Adrenal gland (tissue), 12 donors: Measurements from ENCODE around the gene GSG1L2. TPM values are rescaled to one million over a fixed set of nuclear protein-coding genes. Genes with fewer than 3 reads are reported as not detected.
"Not testable (repeated sequence)": the region's sequence is repeated elsewhere in the genome, so short reads cannot be mapped to it uniquely, and the experiment has no call there.

Experiments used
- DNase-seq, 7 donors: peaks; one replicate each; pipeline ENCODE4 v3.0.0-alpha.2; 2019 to 2020
- H3K27ac ChIP-seq, 5 donors: fragments of 200-600 bp; sonication (generic) in 4 of 5; 1 replicate in 3 of 5; 2 replicates in 2 of 5; pipeline versions ENCODE4 v1.5.1 to v1.8.0; 2016 to 2020; ENCODE audit warnings: mild to moderate bottlenecking in 1 of 5
- H3K27me3 ChIP-seq: fragments of 200-600 bp; 2 replicates; pipeline ENCODE4 v1.8.0; 2021
- H3K36me3 ChIP-seq, 2 donors: fragments of 200-600 bp; replicated peaks in 1 of 2; 1 replicate in 1 of 2; 2 replicates in 1 of 2; pipeline versions ENCODE4 v1.5.1 to v1.8.0; 2018 to 2022
- H3K4me1 ChIP-seq, 2 donors: fragments of 200-600 bp; replicated peaks in 1 of 2; 1 replicate in 1 of 2; 2 replicates in 1 of 2; pipeline versions ENCODE4 v1.5.1 to v1.8.0; 2018 to 2021
- H3K4me3 ChIP-seq, 4 donors: fragments of 200-600 bp; sonication (generic) in 3 of 4; one replicate each; pipeline ENCODE4 v1.5.1; 2016 to 2018
- H3K9me3 ChIP-seq, 3 donors: fragments of 200-600 bp; sonication (generic) in 1 of 3; replicated peaks in 1 of 3; 1 replicate in 2 of 3; 2 replicates in 1 of 3; pipeline versions ENCODE4 v1.5.1 to v1.8.0; 2016 to 2021
- CTCF ChIP-seq, 6 experiments: fragments of 450-650 bp in 4 of 6; fragments of 200-600 bp in 2 of 6; sonication (generic) in 1 of 6; IDR thresholded peaks; 1 replicate in 5 of 6; 2 replicates in 1 of 6; pipeline versions ENCODE4 v1.5.1 to v1.8.0; 2016 to 2021; ENCODE audit warnings: antibody characterized with exemption in 6 of 6, mild to moderate bottlenecking in 2 of 6, moderate library complexity in 1 of 6
- POLR2A ChIP-seq, 2 donors: fragments of 450-650 bp; IDR thresholded peaks; one replicate each; pipeline ENCODE4 v1.6.1; 2017; ENCODE audit warnings: antibody characterized with exemption in 2 of 2, mild to moderate bottlenecking in 2 of 2, moderate library complexity in 1 of 2
- WGBS, 4 donors: extraction: QIAGEN DNeasy Blood & Tissue Kit in 2 of 4; methylation state at CpG; one replicate each; pipeline versions ENCODE4 v1.1.5 to v1.1.7; 2013 to 2017; 5-methylcytosine and 5-hydroxymethylcytosine counted together
- intact Hi-C, 2 donors: fragments of 100-400 bp; cut with DNase I; formaldehyde crosslinking; loops; one replicate each; pipeline versions ENCODE4 v1.14.1 to v1.15.0; 2022 to 2023
- polyA plus RNA-seq, 3 donors: library from polyadenylated mRNA; stranded (reverse); fragments of 200-250 nt in 2 of 3; fragments of 350-450 nt in 1 of 3; fragmentation: Illumina TruSeq in 1 of 3; extraction: RNeasy Lipid Tissue Mini Kit (QIAGEN cat#74804) in 1 of 3; gene quantifications; one replicate each; pipeline ENCODE4 v1.2.3, GENCODE V29; 2013 to 2014
- total RNA-seq, 9 donors: library from RNA; depleted of rRNA in 4 of 9; stranded (reverse); fragments of >200 nt in 4 of 9; fragments of 120-200 nt in 1 of 9; fragmentation: NEBNext Ultra II Directional in 1 of 9; extraction: Animal tissue kit (Norgen Biotek cat#: 25700) in 1 of 9; gene quantifications; one replicate each; pipeline versions ENCODE4 v1.1.0 to v1.2.4, GENCODE V29; 2013 to 2023
- donor health status: healthy with polysubstance abuse.
- donor health status: Bipolar disorder and iron deficiency.
- donor health status: DM: yes; HTN: yes; CAD: no.
- donor health status: DM: no; HTN: no; CAD: no.
- donor health status: DM: no; HTN: no; CAD: no.
- donor health status: DM: yes; HTN: yes; CAD: no.

GSG1L2 gene
- total and polyA plus RNA-seq, 12 donors, result not detected

DNA sequence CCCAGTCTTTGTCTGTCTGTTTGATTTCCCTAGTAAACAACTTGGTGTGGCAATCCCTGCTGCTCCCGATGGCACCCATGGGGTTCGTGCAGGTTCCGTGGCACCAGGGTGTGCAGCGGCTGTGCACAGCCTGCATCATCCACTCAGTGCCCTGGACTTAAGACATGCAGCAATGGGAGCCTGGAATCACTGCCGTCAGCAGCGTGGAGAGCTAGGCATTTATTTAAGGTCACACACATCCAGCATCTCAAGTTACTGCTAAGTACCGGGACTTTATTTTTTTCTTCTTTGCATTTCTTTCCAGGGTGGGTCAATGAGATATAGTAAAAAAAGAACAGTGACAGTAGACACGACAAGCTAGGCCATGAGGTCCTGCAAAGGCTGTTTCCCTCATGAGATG is 33.3 kb downstream of the GSG1L2 start:
- Histone ChIP-seq H3K27me3 (no peaks in the 10 kb centered on the region), H3K4me1 (no peaks in the 10 kb centered on the region), H3K27ac (no peak overlapping the region), H3K36me3 (no peaks in the 10 kb centered on the region), H3K9me3 (no peaks in the 10 kb centered on the region), H3K4me3 (no peak overlapping the region)
- intact Hi-C loops, result no loop called here
- WGBS, 4 donors, result 57 to 79% (median 70%) methylated on average over 4 to 8 of the region's 8 CpGs
- no peak for TF ChIP-seq CTCF (IDR thresholded peaks at IDR 0.05)
- no peak for DNase-seq

DNA sequence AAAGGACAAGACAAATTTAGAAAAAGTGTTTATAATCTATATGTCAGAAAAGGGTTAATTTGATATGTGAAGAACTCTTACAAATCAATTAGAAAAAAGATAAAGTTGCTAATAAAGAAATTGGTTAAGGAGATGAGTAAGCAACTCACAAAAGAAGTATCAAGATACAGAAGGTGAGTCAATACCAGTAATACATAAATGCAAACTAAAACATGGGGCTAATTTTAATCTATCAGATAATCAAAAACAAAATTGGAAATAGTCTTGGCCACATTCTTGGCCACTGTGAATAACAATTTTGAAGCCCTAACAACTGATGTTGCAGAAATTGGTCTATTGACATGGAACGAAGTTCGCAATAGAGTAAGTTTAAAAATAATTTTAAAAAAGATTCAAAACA is 37.3 kb downstream of the GSG1L2 start:
- Histone ChIP-seq H3K9me3 (no peaks in the 10 kb centered on the region), H3K27ac (no peak overlapping the region), H3K4me1 (no peaks in the 10 kb centered on the region), H3K4me3 (no peak overlapping the region), H3K27me3 (no peaks in the 10 kb centered on the region), H3K36me3 (no peaks in the 10 kb centered on the region)
- TF ChIP-seq CTCF (IDR thresholded peaks at IDR 0.05) (no peak), POLR2A (IDR thresholded peaks at IDR 0.05) (no peak)
- WGBS, 4 donors, result 87 to 94% (median 91%) methylated on average over 2 of the region's 2 CpGs
- intact Hi-C loops, result no loop called here
- no peak for DNase-seq

DNA sequence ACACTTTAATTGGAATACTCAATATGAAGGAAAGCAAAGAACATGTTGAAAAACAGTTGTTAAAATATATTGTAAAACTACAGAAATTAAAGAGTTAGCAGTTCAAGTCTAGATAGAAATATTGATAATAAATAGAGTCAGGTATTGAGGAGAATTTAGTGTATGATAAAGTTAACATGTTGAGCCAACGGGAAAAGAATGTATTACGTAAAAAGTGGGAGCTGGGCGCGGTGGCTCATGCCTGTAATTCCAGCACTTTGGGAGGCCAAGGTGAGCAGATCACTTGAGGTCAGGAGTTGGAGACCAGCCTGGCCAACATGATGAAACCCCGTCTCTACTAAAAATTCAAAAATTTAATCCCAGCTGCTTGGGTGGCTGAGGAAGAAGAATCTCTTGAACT is 38.4 kb downstream of the GSG1L2 start:
- intact Hi-C loops, DNase-seq, H3K27ac ChIP-seq, H3K4me1 ChIP-seq, H3K4me3 ChIP-seq, H3K9me3 ChIP-seq, H3K36me3 ChIP-seq, H3K27me3 ChIP-seq: not testable (repeated sequence)
- 79 to 89% (median 87%) methylated on average over 5 of the region's 5 CpGs for WGBS, 4 donors

GRCh38 chr17:9783050-9783449 is 38.8 kb downstream of the GSG1L2 start:
- no peak overlapping the region for H3K4me3 ChIP-seq
- no peaks in the 10 kb centered on the region for H3K36me3 ChIP-seq
- H3K27ac ChIP-seq, result no peak overlapping the region
- H3K27me3 ChIP-seq, result no peaks in the 10 kb centered on the region
- TF ChIP-seq POLR2A (IDR thresholded peaks at IDR 0.05) (no peak), CTCF (IDR thresholded peaks at IDR 0.05) (no peak)
- DNase-seq, result no peak
- WGBS, 4 donors, result 52 to 65% (median 55%) methylated on average over 4 of the region's 4 CpGs
- no peaks in the 10 kb centered on the region for H3K4me1 ChIP-seq
- H3K9me3 ChIP-seq, result no peaks in the 10 kb centered on the region
- intact Hi-C loops, result no loop called here

- no peaks in the 10 kb centered on the region for H3K27me3 ChIP-seq
- 75 to 84% (median 81%) methylated on average over 3 of the region's 3 CpGs for WGBS, 4 donors
- H3K27ac ChIP-seq, result no peak overlapping the region
- no peak for DNase-seq
- no peak overlapping the region for H3K4me3 ChIP-seq
- H3K4me1 ChIP-seq, result no peaks in the 10 kb centered on the region
- intact Hi-C loops, result no loop called here
- no peaks in the 10 kb centered on the region for H3K36me3 ChIP-seq
- TF ChIP-seq POLR2A (IDR thresholded peaks at IDR 0.05) (no peak), CTCF (IDR thresholded peaks at IDR 0.05) (no peak)
- no peaks in the 10 kb centered on the region for H3K9me3 ChIP-seq
Measured at GRCh38 chr17:9780552-9780951, 41.3 kb downstream of the GSG1L2 start.
